ENCODE results near the gene ZNF554. TPM values are rescaled to one million over a fixed set of nuclear protein-coding genes. Genes with fewer than 3 reads are reported as not detected.

Gene ZNF554
- total RNA-seq, 2 experiments from 2014 or later = 0.83 to 1.5 TPM

DNA sequence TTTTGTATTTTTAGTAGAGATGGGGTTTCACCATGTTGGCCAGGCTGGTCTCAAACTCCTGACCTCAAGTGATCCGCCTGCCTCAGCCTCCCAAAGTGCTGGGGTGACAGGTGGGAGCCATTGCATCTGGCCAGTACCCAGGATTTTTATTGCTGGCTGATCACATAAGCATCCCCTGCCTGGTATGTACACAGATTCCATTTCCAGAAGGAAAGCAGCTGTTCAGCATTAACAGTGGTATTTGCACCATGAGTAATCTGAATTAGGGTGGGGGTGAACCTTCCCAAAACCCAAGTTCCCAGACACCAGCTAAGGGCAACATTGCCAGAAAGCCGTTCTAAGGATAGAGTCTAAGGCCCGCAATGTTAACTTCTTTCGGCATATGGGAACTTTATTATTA, 28.9 kb downstream of the ZNF554 start:
- intact Hi-C loops (cut with micrococcal nuclease) = no loop called here
- no peak for DNase-seq
- ChIA-PET POLR2A (no interaction called here), CTCF (interaction anchor here (1.1 kb wide), 1 partner anchor 8 kb away, joined by 3 read pairs; the partner anchor contains the start of gene ZNF555)
- Mint-ChIP-seq H3K4me3 (no peak overlapping the region), H3K36me3 (ENCODE audit: low read depth) (peaks cover 46% of the 10 kb centered on the region), H3K4me1 (ENCODE audit: low read depth) (peaks cover 12% of the 10 kb centered on the region), H3K27me3 (no peaks in the 10 kb centered on the region), H3K27ac (no peak overlapping the region), H3K9me3 (peaks cover 26% of the 10 kb centered on the region)
- ATAC-seq = no peak
- TF ChIP-seq, protein P1, sequence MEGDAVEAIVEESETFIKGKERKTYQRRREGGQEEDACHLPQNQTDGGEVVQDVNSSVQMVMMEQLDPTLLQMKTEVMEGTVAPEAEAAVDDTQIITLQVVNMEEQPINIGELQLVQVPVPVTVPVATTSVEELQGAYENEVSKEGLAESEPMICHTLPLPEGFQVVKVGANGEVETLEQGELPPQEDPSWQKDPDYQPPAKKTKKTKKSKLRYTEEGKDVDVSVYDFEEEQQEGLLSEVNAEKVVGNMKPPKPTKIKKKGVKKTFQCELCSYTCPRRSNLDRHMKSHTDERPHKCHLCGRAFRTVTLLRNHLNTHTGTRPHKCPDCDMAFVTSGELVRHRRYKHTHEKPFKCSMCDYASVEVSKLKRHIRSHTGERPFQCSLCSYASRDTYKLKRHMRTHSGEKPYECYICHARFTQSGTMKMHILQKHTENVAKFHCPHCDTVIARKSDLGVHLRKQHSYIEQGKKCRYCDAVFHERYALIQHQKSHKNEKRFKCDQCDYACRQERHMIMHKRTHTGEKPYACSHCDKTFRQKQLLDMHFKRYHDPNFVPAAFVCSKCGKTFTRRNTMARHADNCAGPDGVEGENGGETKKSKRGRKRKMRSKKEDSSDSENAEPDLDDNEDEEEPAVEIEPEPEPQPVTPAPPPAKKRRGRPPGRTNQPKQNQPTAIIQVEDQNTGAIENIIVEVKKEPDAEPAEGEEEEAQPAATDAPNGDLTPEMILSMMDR (IDR thresholded peaks at IDR 0.05) = no peak

GRCh38 chr19:2850256-2850925, 30.7 kb downstream of the ZNF554 start:
- H3K27ac Mint-ChIP-seq = peak overlapping the region; percentile 81
- H3K4me3 Mint-ChIP-seq = peak overlapping the region; percentile 5
- peak; percentile 55 for ATAC-seq
- peaks cover 12% of the 10 kb centered on the region for H3K4me1 Mint-ChIP-seq (ENCODE audit: low read depth)
- ChIA-PET CTCF (interaction anchor here (0.7 to 1.3 kb wide), 3 partner anchors 9 to 694 kb away, joined by 3 read pairs; partner anchors contain the start of gene ZNF555), POLR2A (interaction anchor here (0.6 kb wide), 1 partner anchor 146 kb away, joined by 3 read pairs; no protein-coding TSS in a partner anchor)
- no peaks in the 10 kb centered on the region for H3K27me3 Mint-ChIP-seq
- no peak for DNase-seq
- H3K36me3 Mint-ChIP-seq (ENCODE audit: low read depth) = peaks cover 55% of the 10 kb centered on the region
- intact Hi-C loops (cut with micrococcal nuclease) = no loop called here
- TF ChIP-seq, protein P1 (IDR thresholded peaks at IDR 0.05) = no peak
- H3K9me3 Mint-ChIP-seq = peaks cover 39% of the 10 kb centered on the region

GRCh38 chr19:2852598-2852997, 32.9 kb downstream of the ZNF554 start:
- DNase-seq (no peak), ATAC-seq (no peak)
- intact Hi-C loops (cut with micrococcal nuclease) = no loop called here
- POLR2A ChIA-PET = no interaction called here
- peaks cover 57% of the 10 kb centered on the region for H3K36me3 Mint-ChIP-seq (ENCODE audit: low read depth)
- H3K4me1 Mint-ChIP-seq (ENCODE audit: low read depth) = peaks cover 25% of the 10 kb centered on the region
- no peak overlapping the region for H3K27ac Mint-ChIP-seq
- CTCF ChIA-PET = no interaction called here
- TF ChIP-seq, protein P1 (IDR thresholded peaks at IDR 0.05) = no peak
- no peak overlapping the region for H3K4me3 Mint-ChIP-seq
- peaks cover 48% of the 10 kb centered on the region for H3K9me3 Mint-ChIP-seq
- H3K27me3 Mint-ChIP-seq = no peaks in the 10 kb centered on the region

GRCh38 chr19:2853015-2853606, 33.4 kb downstream of the ZNF554 start:
- intact Hi-C loops (cut with micrococcal nuclease) = no loop called here
- Mint-ChIP-seq H3K36me3 (ENCODE audit: low read depth) (peaks cover 57% of the 10 kb centered on the region), H3K27ac (no peak overlapping the region), H3K4me1 (ENCODE audit: low read depth) (peaks cover 25% of the 10 kb centered on the region), H3K9me3 (peaks cover 48% of the 10 kb centered on the region), H3K27me3 (no peaks in the 10 kb centered on the region), H3K4me3 (no peak overlapping the region)
- ATAC-seq (no peak), DNase-seq (no peak)
- TF ChIP-seq, protein P1 (IDR thresholded peaks at IDR 0.05) = no peak
- ChIA-PET POLR2A (interaction anchor here (1.7 kb wide), 1 partner anchor 11 kb away, joined by 4 read pairs; the partner anchor contains the start of gene ZNF555), CTCF (no interaction called here)

GRCh38 chr19:2854849-2855248, 35.2 kb downstream of the ZNF554 start:
- Mint-ChIP-seq H3K4me3 (no peak overlapping the region), H3K4me1 (ENCODE audit: low read depth) (peaks cover 28% of the 10 kb centered on the region), H3K27me3 (no peaks in the 10 kb centered on the region), H3K9me3 (peaks cover 48% of the 10 kb centered on the region), H3K36me3 (ENCODE audit: low read depth) (peaks cover 55% of the 10 kb centered on the region), H3K27ac (no peak overlapping the region)
- POLR2A ChIA-PET = interaction anchor here (1.7 kb wide), 1 partner anchor 13 kb away, joined by 4 read pairs; the partner anchor contains the start of gene ZNF555
- ATAC-seq (no peak), DNase-seq (no peak)
- TF ChIP-seq, protein P1 (IDR thresholded peaks at IDR 0.05) = no peak
- CTCF ChIA-PET = interaction anchor here (1.3 kb wide), 1 partner anchor 14 kb away, joined by 3 read pairs; the partner anchor contains the start of gene ZNF555
- intact Hi-C loops (cut with micrococcal nuclease) = no loop called here
